ENCODE data around the gene RFX4. TPM values are rescaled to one million over a fixed set of nuclear protein-coding genes. Genes with fewer than 3 reads are reported as not detected.

The RFX4 gene
- total RNA-seq, 2 experiments from 2014 or later = not detected

- Mint-ChIP-seq H3K36me3 (ENCODE audit: low read depth) (no peaks in the 10 kb centered on the region), H3K4me1 (ENCODE audit: low read depth) (no peaks in the 10 kb centered on the region), H3K27me3 (ENCODE audit: low read depth) (no peaks in the 10 kb centered on the region), H3K4me3 (no peak overlapping the region), H3K27ac (no peak overlapping the region), H3K9me3 (no peaks in the 10 kb centered on the region)
- DNase-seq = no peak
- intact Hi-C loops (cut with micrococcal nuclease) = no loop called here
- CTCF ChIA-PET = no interaction called here
Observed at GRCh38 chr12:106711316-106711715, 128.5 kb downstream of the RFX4 start.

DNA sequence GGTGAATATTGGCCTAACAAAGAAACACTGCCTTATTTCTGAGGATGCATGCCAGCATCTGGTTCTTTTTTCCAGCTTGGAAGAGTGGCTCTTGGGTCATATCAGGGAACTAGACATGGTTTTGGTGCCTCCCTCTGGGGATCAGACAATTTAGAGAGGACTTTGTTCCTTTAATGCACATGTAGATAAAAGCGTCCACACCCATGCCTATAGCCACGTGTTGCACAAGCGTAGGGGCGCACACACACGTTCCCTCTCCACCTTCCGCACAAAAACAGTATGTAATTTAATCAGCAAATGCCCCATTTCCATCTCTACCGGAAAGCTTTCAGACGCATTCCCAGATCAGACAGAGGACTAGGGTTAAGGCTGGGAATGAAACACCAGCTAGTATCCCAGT is 130.0 kb downstream of the RFX4 start:
- no peaks in the 10 kb centered on the region for H3K4me1 Mint-ChIP-seq (ENCODE audit: low read depth)
- no peaks in the 10 kb centered on the region for H3K9me3 Mint-ChIP-seq
- CTCF ChIA-PET = no interaction called here

GRCh38 chr12:106714926-106715325 is 132.1 kb downstream of the RFX4 start:
- Mint-ChIP-seq H3K4me3 (no peak overlapping the region), H3K27me3 (ENCODE audit: low read depth) (no peaks in the 10 kb centered on the region), H3K9me3 (no peaks in the 10 kb centered on the region), H3K27ac (no peak overlapping the region), H3K4me1 (ENCODE audit: low read depth) (no peaks in the 10 kb centered on the region), H3K36me3 (ENCODE audit: low read depth) (no peaks in the 10 kb centered on the region)
- CTCF ChIA-PET = interaction anchor here (1.3 kb wide), 1 partner anchor 127 kb away, joined by 4 read pairs; no protein-coding TSS in a partner anchor
- no peak for DNase-seq
- intact Hi-C loops (cut with micrococcal nuclease) = no loop called here

More for the DNA sequence above, 130.0 kb downstream of the RFX4 start:
- Mint-ChIP-seq H3K27me3 (ENCODE audit: low read depth) (no peaks in the 10 kb centered on the region), H3K36me3 (ENCODE audit: low read depth) (no peaks in the 10 kb centered on the region), H3K4me3 (no peak overlapping the region), H3K27ac (no peak overlapping the region)
- no peak for DNase-seq
- intact Hi-C loops (cut with micrococcal nuclease) = no loop called here

DNA sequence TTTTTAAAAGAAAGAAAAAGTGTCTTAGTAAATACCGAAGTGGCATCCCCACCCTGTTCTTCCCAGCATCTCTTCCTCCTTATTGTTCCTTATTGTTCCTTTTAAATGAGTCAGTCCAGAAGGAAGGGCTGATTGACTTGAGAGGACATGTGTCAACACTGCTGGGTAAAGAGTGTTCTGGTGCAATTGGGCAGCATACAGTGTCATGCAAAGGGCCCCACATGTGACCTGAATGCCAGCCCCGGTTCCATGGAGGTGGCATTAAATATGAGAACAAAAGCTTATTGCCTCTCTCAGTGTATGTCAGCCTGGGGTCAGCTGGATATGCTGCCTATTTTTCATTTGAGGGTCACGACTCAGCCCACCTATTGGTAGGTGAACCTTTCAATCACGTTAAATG is 132.8 kb downstream of the RFX4 start:
- no peaks in the 10 kb centered on the region for H3K9me3 Mint-ChIP-seq
- CTCF ChIA-PET = interaction anchor here (1.3 kb wide), 1 partner anchor 126 kb away, joined by 4 read pairs; no protein-coding TSS in a partner anchor
- intact Hi-C loops (cut with micrococcal nuclease) = no loop called here
- H3K27ac Mint-ChIP-seq = no peak overlapping the region
- no peak for DNase-seq
- H3K36me3 Mint-ChIP-seq (ENCODE audit: low read depth) = no peaks in the 10 kb centered on the region
- H3K4me3 Mint-ChIP-seq = no peak overlapping the region
- H3K4me1 Mint-ChIP-seq (ENCODE audit: low read depth) = no peaks in the 10 kb centered on the region
- H3K27me3 Mint-ChIP-seq (ENCODE audit: low read depth) = no peaks in the 10 kb centered on the region

DNA sequence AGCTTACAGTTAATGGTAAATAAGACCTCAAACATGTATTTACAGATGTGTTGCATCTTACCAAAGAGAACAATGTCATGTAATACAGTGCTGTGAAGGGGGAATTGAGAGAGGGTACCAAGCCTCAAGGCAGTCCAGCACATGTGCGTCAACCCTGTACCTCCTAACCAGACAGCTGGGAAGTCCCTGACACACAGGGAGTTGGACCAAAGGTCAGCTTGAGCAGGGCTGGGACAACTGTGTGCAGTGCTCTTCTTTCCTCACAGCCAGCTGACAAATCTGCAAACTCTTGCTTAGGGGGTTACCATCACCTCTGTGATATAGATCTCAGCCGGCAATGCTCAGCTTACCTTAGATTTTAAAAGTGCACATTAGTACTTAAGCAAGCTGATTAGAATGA is 134.9 kb downstream of the RFX4 start:
- no peak for DNase-seq
- H3K27me3 Mint-ChIP-seq (ENCODE audit: low read depth) = no peaks in the 10 kb centered on the region
- H3K9me3 Mint-ChIP-seq = no peaks in the 10 kb centered on the region
- no peak overlapping the region for H3K27ac Mint-ChIP-seq
- H3K36me3 Mint-ChIP-seq (ENCODE audit: low read depth) = no peaks in the 10 kb centered on the region
- no peak overlapping the region for H3K4me3 Mint-ChIP-seq
- CTCF ChIA-PET = interaction anchor here (0.6 kb wide), 1 partner anchor 72 kb away, joined by 4 read pairs; no protein-coding TSS in a partner anchor
- intact Hi-C loops (cut with micrococcal nuclease) = no loop called here
- H3K4me1 Mint-ChIP-seq (ENCODE audit: low read depth) = no peaks in the 10 kb centered on the region

GRCh38 chr12:106719879-106720278 is 137.1 kb downstream of the RFX4 start:
- DNase-seq = no peak
- CTCF ChIA-PET = no interaction called here
- H3K4me1 Mint-ChIP-seq (ENCODE audit: low read depth) = no peaks in the 10 kb centered on the region
- no peaks in the 10 kb centered on the region for H3K9me3 Mint-ChIP-seq
- H3K4me3 Mint-ChIP-seq = no peak overlapping the region
- intact Hi-C loops (cut with micrococcal nuclease) = loop anchor here (5.0 to 10.0 kb wide), 3 partner anchors 122 to 335 kb away; no protein-coding TSS in a partner anchor
- H3K27ac Mint-ChIP-seq = no peak overlapping the region
- no peaks in the 10 kb centered on the region for H3K27me3 Mint-ChIP-seq (ENCODE audit: low read depth)
- no peaks in the 10 kb centered on the region for H3K36me3 Mint-ChIP-seq (ENCODE audit: low read depth)

DNA sequence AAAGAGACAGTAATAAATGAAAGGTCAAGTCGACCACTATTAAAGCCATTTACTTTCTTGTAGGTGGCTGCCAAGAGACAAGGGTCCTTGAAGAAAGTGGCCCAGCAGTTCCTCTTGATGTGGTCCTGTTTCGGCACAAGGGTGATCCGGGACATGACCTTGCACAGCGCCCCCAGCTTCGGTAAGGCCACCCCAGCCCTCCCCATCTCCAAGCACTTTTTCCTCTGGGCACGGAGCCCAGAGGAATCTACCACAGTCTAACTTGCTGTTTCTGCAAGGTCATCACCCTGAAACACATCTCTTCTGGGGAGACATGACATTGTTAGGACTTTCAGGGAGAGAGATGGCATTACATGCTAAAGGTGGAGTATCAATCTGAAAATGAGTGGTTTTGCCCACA is 137.9 kb downstream of the RFX4 start:
- no peaks in the 10 kb centered on the region for H3K9me3 Mint-ChIP-seq
- H3K27me3 Mint-ChIP-seq (ENCODE audit: low read depth) = no peaks in the 10 kb centered on the region
- no peaks in the 10 kb centered on the region for H3K4me1 Mint-ChIP-seq (ENCODE audit: low read depth)
- no peak overlapping the region for H3K27ac Mint-ChIP-seq
- no peaks in the 10 kb centered on the region for H3K36me3 Mint-ChIP-seq (ENCODE audit: low read depth)
- CTCF ChIA-PET = interaction anchor here (0.7 kb wide), 1 partner anchor 254 kb away, joined by 3 read pairs; no protein-coding TSS in a partner anchor
- H3K4me3 Mint-ChIP-seq = no peak overlapping the region
- intact Hi-C loops (cut with micrococcal nuclease) = loop anchor here (5.0 to 10.0 kb wide), 3 partner anchors 122 to 336 kb away; no protein-coding TSS in a partner anchor
- DNase-seq = no peak

DNA sequence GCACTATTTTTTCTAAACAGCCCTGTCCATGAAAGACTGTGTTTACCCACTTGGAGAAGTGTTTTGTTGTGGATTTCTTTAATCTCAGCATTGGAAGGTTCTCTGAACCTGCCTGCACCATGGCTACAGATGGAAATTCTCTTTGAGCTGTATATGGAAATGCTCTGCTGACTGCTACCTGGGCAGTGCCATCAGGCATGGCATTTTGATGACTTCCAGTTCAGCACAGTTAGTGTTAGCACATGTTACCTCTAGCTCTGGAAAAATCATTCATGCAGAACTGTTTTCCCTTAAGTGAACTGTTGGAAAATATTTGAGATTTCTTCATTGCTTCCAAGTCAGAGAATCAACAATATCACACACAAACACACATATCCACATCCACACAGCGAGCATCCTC is 139.1 kb downstream of the RFX4 start:
- CTCF ChIA-PET = interaction anchor here (0.6 to 0.8 kb wide), 2 partner anchors 8 to 119 kb away, joined by 3 to 6 read pairs; no protein-coding TSS in a partner anchor
- intact Hi-C loops (cut with micrococcal nuclease) = loop anchor here (5.0 to 10.0 kb wide), 3 partner anchors 120 to 337 kb away; no protein-coding TSS in a partner anchor
- peaks cover 2% of the 10 kb centered on the region for H3K4me1 Mint-ChIP-seq (ENCODE audit: low read depth)
- DNase-seq = no peak
- no peaks in the 10 kb centered on the region for H3K27me3 Mint-ChIP-seq (ENCODE audit: low read depth)
- no peaks in the 10 kb centered on the region for H3K9me3 Mint-ChIP-seq
- H3K36me3 Mint-ChIP-seq (ENCODE audit: low read depth) = no peaks in the 10 kb centered on the region
- no peak overlapping the region for H3K4me3 Mint-ChIP-seq
- no peak overlapping the region for H3K27ac Mint-ChIP-seq

GRCh38 chr12:106722837-106723236 is 140.0 kb downstream of the RFX4 start:
- Mint-ChIP-seq H3K27ac (no peak overlapping the region), H3K4me1 (ENCODE audit: low read depth) (peaks cover 2% of the 10 kb centered on the region), H3K36me3 (ENCODE audit: low read depth) (no peaks in the 10 kb centered on the region), H3K4me3 (no peak overlapping the region), H3K9me3 (no peaks in the 10 kb centered on the region), H3K27me3 (ENCODE audit: low read depth) (no peaks in the 10 kb centered on the region)
- intact Hi-C loops (cut with micrococcal nuclease) = loop anchor here (5.0 to 10.0 kb wide), 3 partner anchors 119 to 338 kb away; no protein-coding TSS in a partner anchor
- DNase-seq = no peak
- CTCF ChIA-PET = interaction anchor here (1.0 kb wide), 1 partner anchor 210 kb away, joined by 3 read pairs; no protein-coding TSS in a partner anchor

DNA sequence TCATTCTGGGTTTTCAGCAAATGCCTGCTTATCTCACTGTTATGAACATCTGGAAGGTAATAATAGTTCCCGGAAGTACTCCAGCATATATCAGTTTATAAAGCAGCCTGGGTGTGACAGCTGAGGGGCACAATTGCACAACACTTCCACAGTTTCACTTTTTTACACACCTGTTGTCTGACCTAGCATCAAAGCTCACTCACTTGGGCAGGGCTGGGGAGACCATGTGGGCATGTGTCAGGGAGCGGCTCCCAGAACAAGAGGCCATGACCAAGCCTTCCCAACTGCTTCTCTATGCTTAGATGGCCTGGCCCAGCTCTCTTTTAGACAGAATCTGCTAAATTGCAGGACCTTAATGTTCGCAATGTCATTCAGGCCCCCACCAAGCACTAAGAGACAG is 140.6 kb downstream of the RFX4 start:
- no peak overlapping the region for H3K4me3 Mint-ChIP-seq
- DNase-seq = no peak
- intact Hi-C loops (cut with micrococcal nuclease) = loop anchor here (5.0 to 10.0 kb wide), 3 partner anchors 119 to 339 kb away; no protein-coding TSS in a partner anchor
- no peaks in the 10 kb centered on the region for H3K36me3 Mint-ChIP-seq (ENCODE audit: low read depth)
- H3K9me3 Mint-ChIP-seq = no peaks in the 10 kb centered on the region
- CTCF ChIA-PET = interaction anchor here (1.0 kb wide), 1 partner anchor 210 kb away, joined by 3 read pairs; no protein-coding TSS in a partner anchor
- H3K4me1 Mint-ChIP-seq (ENCODE audit: low read depth) = peaks cover 2% of the 10 kb centered on the region
- no peaks in the 10 kb centered on the region for H3K27me3 Mint-ChIP-seq (ENCODE audit: low read depth)
- H3K27ac Mint-ChIP-seq = no peak overlapping the region

GRCh38 chr12:106724116-106724515 is 141.3 kb downstream of the RFX4 start:
- intact Hi-C loops (cut with micrococcal nuclease) = loop anchor here (5.0 to 10.0 kb wide), 3 partner anchors 118 to 339 kb away; no protein-coding TSS in a partner anchor
- DNase-seq = no peak
- Mint-ChIP-seq H3K4me1 (ENCODE audit: low read depth) (peaks cover 2% of the 10 kb centered on the region), H3K27ac (no peak overlapping the region), H3K9me3 (no peaks in the 10 kb centered on the region), H3K27me3 (ENCODE audit: low read depth) (no peaks in the 10 kb centered on the region), H3K4me3 (no peak overlapping the region), H3K36me3 (ENCODE audit: low read depth) (no peaks in the 10 kb centered on the region)
- CTCF ChIA-PET = no interaction called here

GRCh38 chr12:106724934-106725333 is 142.1 kb downstream of the RFX4 start:
- intact Hi-C loops (cut with micrococcal nuclease) = loop anchor here (5.0 to 10.0 kb wide), 3 partner anchors 117 to 340 kb away; no protein-coding TSS in a partner anchor
- Mint-ChIP-seq H3K36me3 (ENCODE audit: low read depth) (no peaks in the 10 kb centered on the region), H3K4me3 (no peak overlapping the region), H3K4me1 (ENCODE audit: low read depth) (peaks cover 2% of the 10 kb centered on the region), H3K27ac (no peak overlapping the region), H3K27me3 (ENCODE audit: low read depth) (no peaks in the 10 kb centered on the region), H3K9me3 (no peaks in the 10 kb centered on the region)
- DNase-seq = no peak
- CTCF ChIA-PET = interaction anchor here (0.6 kb wide), 1 partner anchor 311 kb away, joined by 3 read pairs; no protein-coding TSS in a partner anchor

All from activated naive CD4-positive, alpha-beta T cell treated with anti-CD3 and anti-CD28 coated beads for 36 hours (primary cell).